G401 (cell line): ENCODE results near the gene SYVN1. TPM values are rescaled to one million over a fixed set of nuclear protein-coding genes. Genes with fewer than 3 reads are reported as not detected.

Experiments
- total RNA-seq: library from RNA; depleted of rRNA; stranded (reverse); fragments of >200 nt; shearing (Covaris generic); gene quantifications from 2 replicates; pipeline ENCODE4 v1.2.3, GENCODE V29; 2014; rRNA removed

SYVN1 gene
- total RNA-seq, 1 experiment from 2014 or later = 6.9 TPM

Other genes with a start within 250 kb of the SYVN1 start
- gene ATG2A, start 217.3 kb downstream of the SYVN1 start, total RNA-seq = 15.8 and 20.5 TPM in 2 replicates
- gene PPP2R5B, start 209.8 kb downstream of the SYVN1 start, total RNA-seq = 11.7 and 20.5 TPM in 2 replicates
- 0.54 and 0.80 TPM in 2 replicates for gene GPHA2, start 198.6 kb downstream of the SYVN1 start, total RNA-seq
- gene MAJIN, start 162.4 kb downstream of the SYVN1 start, total RNA-seq = not detected in 2 replicates
- 0.37 and 4.1 TPM in 2 replicates for gene BATF2, start 137.5 kb downstream of the SYVN1 start, total RNA-seq
- 175 and 216 TPM in 2 replicates for gene ARL2, start 120.4 kb downstream of the SYVN1 start, total RNA-seq
- gene SNX15, start 107.1 kb downstream of the SYVN1 start, total RNA-seq = 10.1 and 12.8 TPM in 2 replicates
- gene SAC3D1, start 93.3 kb downstream of the SYVN1 start, total RNA-seq = 52.3 and 52.9 TPM in 2 replicates
- gene NAALADL1, start 76.0 kb downstream of the SYVN1 start, total RNA-seq = not detected in 2 replicates
- 59.1 and 71.2 TPM in 2 replicates for gene CDCA5, start 50.5 kb downstream of the SYVN1 start, total RNA-seq
- 17.7 and 42.6 TPM in 2 replicates for gene ZFPL1, start 50.3 kb downstream of the SYVN1 start, total RNA-seq
- 212 and 303 TPM in 2 replicates for gene VPS51, start 38.3 kb downstream of the SYVN1 start, total RNA-seq
- gene TM7SF2, start 22.6 kb downstream of the SYVN1 start, total RNA-seq = 23.5 and 39.0 TPM in 2 replicates
- gene ZNHIT2, start 16.8 kb downstream of the SYVN1 start, total RNA-seq = 12.7 and 21.0 TPM in 2 replicates
- gene FAU, start 12.4 kb downstream of the SYVN1 start, total RNA-seq = 137 and 188 TPM in 2 replicates
- gene MRPL49, start 12.2 kb downstream of the SYVN1 start, total RNA-seq = 108 and 117 TPM in 2 replicates
- gene SPDYC, start 35.7 kb upstream of the SYVN1 start, total RNA-seq = 2.0 and 3.4 TPM in 2 replicates
- 76.6 and 128 TPM in 2 replicates for gene CAPN1, start 47.4 kb upstream of the SYVN1 start, total RNA-seq
- 10.8 and 19.4 TPM in 2 replicates for gene POLA2, start 127.4 kb upstream of the SYVN1 start, total RNA-seq
- gene CDC42EP2, start 180.3 kb upstream of the SYVN1 start, total RNA-seq = 4.6 TPM in 1 of 2 replicates, not detected in the other
- 52.8 and 54.3 TPM in 2 replicates for gene DPF2, start 199.3 kb upstream of the SYVN1 start, total RNA-seq
- 0.12 and 1.9 TPM in 2 replicates for gene TIGD3, start 220.2 kb upstream of the SYVN1 start, total RNA-seq
- 1.1 TPM in 1 of 2 replicates, not detected in the other for gene SLC25A45, start 248.1 kb upstream of the SYVN1 start, total RNA-seq